ENCODE measurements around the gene KANSL3.

KANSL3 gene

GRCh38 chr2:96665083-96665569 lies 27.0 kb upstream of the KANSL3 start:
- ChIA-PET CTCF (no interaction called here), POLR2A (no interaction called here)
- TF ChIP-seq CTCF (IDR thresholded peaks at IDR 0.05; ENCODE audit: control extremely low read depth, extremely low read depth, low read depth, missing control alignments) = no peak
- DNase-seq (ENCODE audit: extremely low spot score) = no peak

GRCh38 chr2:96664366-96664925 lies 26.3 kb upstream of the KANSL3 start:
- no peak for TF ChIP-seq CTCF (IDR thresholded peaks at IDR 0.05; ENCODE audit: control extremely low read depth, extremely low read depth, low read depth, missing control alignments)
- POLR2A ChIA-PET = no interaction called here
- CTCF ChIA-PET = interaction anchor here (0.8 kb wide), 1 partner anchor 273 kb away, joined by 3 read pairs; no protein-coding TSS in a partner anchor
- DNase-seq (ENCODE audit: extremely low spot score) = no peak

- DNase-seq (ENCODE audit: extremely low spot score) = no peak
- TF ChIP-seq CTCF (IDR thresholded peaks at IDR 0.05; ENCODE audit: control extremely low read depth, extremely low read depth, low read depth, missing control alignments) = no peak
- POLR2A ChIA-PET = no interaction called here
- CTCF ChIA-PET = interaction anchor here (0.8 to 0.9 kb wide), 2 partner anchors 20 to 274 kb away, joined by 3 read pairs; no protein-coding TSS in a partner anchor
These were observed 25.7 kb upstream of the KANSL3 start for GRCh38 chr2:96663829-96664228.

- ChIA-PET POLR2A (no interaction called here), CTCF (interaction anchor here (0.9 kb wide), 1 partner anchor 21 kb away, joined by 3 read pairs; no protein-coding TSS in a partner anchor)
- DNase-seq (ENCODE audit: extremely low spot score) = no peak
- no peak for TF ChIP-seq CTCF (IDR thresholded peaks at IDR 0.05; ENCODE audit: control extremely low read depth, extremely low read depth, low read depth, missing control alignments)
These were observed 25.1 kb upstream of the KANSL3 start for GRCh38 chr2:96663177-96663576.

- CTCF ChIA-PET = no interaction called here
- DNase-seq (ENCODE audit: extremely low spot score) = no peak
- TF ChIP-seq CTCF (IDR thresholded peaks at IDR 0.05; ENCODE audit: control extremely low read depth, extremely low read depth, low read depth, missing control alignments) = no peak
- POLR2A ChIA-PET = no interaction called here
These were observed 24.2 kb upstream of the KANSL3 start for GRCh38 chr2:96662360-96662759.

- ChIA-PET CTCF (no interaction called here), POLR2A (no interaction called here)
- no peak for TF ChIP-seq CTCF (IDR thresholded peaks at IDR 0.05; ENCODE audit: control extremely low read depth, extremely low read depth, low read depth, missing control alignments)
- no peak for DNase-seq (ENCODE audit: extremely low spot score)
These were observed 23.2 kb upstream of the KANSL3 start for GRCh38 chr2:96661324-96661723.
